H1 (cell line): ENCODE results near the gene TMEM271. TPM values are rescaled to one million over a fixed set of nuclear protein-coding genes. Genes with fewer than 3 reads are reported as not detected.

ENCODE experiments used
- CTCF ChIA-PET: fragments of 300-600 bp; sonication (Branson Sonifier 250); formaldehyde crosslinking; loops from one replicate; lab custom pipeline; 2021; ENCODE audit not compliant: partially characterized antibody; lab: Charles Lee
- POLR2A ChIA-PET: fragments of 300-600 bp; sonication (Branson Sonifier 250); formaldehyde crosslinking; loops from one replicate; lab custom pipeline; 2021; ENCODE audit warnings: inconsistent platforms; ENCODE audit not compliant: partially characterized antibody; lab: Charles Lee
- DNase-seq, 2 experiments: peaks; one replicate each; pipeline versions ENCODE4 v3.0.0 to v3.0.0-alpha.2; 2010 to 2022; ENCODE audit warnings: low spot score in 2 of 2, low read depth in 1 of 2, mixed read lengths in 1 of 2
- FAIRE-seq: peaks from 2 replicates; lab custom pipeline; 2011; peaks lifted over from hg19 to GRCh38; lab: Jason Lieb, UNC
- H2AFZ ChIP-seq: 2 replicates; pipeline ENCODE4 v1.8.1; 2012; ENCODE audit warnings: low read length, inconsistent platforms
- H2AK5ac ChIP-seq: 2 replicates; pipeline ENCODE4 v1.6.1; 2013; ENCODE audit warnings: low read depth, low read length
- H2BK120ac ChIP-seq: replicated peaks from 2 replicates; pipeline ENCODE3; 2013; ENCODE audit warnings: low read depth, low read length, inconsistent platforms
- H2BK12ac ChIP-seq: 2 replicates; pipeline ENCODE4 v1.6.1; 2013; ENCODE audit warnings: low read depth, low read length
- H2BK15ac ChIP-seq: 2 replicates; pipeline ENCODE4 v1.6.1; 2013; ENCODE audit warnings: low read length
- H2BK20ac ChIP-seq: 2 replicates; pipeline ENCODE4 v1.6.1; 2013; ENCODE audit warnings: low read length
- H2BK5ac ChIP-seq: 2 replicates; pipeline ENCODE4 v1.6.1; 2013; ENCODE audit warnings: low read depth, low read length
- H3K14ac ChIP-seq: 2 replicates; pipeline ENCODE4 v1.6.1; 2013; ENCODE audit warnings: inconsistent platforms; ENCODE audit not compliant: insufficient read length
- H3K18ac ChIP-seq: 2 replicates; pipeline ENCODE4 v1.6.1; 2013; ENCODE audit warnings: low read length; ENCODE audit errors: extremely low read depth
- H3K23ac ChIP-seq: 2 replicates; pipeline ENCODE4 v1.6.1; 2013; ENCODE audit warnings: inconsistent platforms; ENCODE audit not compliant: insufficient read length
- H3K23me2 ChIP-seq: 2 replicates; pipeline ENCODE4 v1.6.1; 2013; ENCODE audit warnings: low read depth, low read length
- H3K27ac ChIP-seq: 2 replicates; pipeline ENCODE4 v1.6.1; 2011; ENCODE audit warnings: low read depth, low read length, inconsistent platforms
- H3K27me3 ChIP-seq, 4 experiments: replicated peaks in 1 of 4; 1 replicate in 1 of 4; 2 replicates in 3 of 4; pipeline versions ENCODE4 v1.6.1 to v1.8.1; 2011 to 2013; ENCODE audit warnings: low read length in 3 of 4, mild to moderate bottlenecking in 3 of 4, inconsistent platforms in 2 of 4, mixed read lengths in 2 of 4, moderate library complexity in 1 of 4; ENCODE audit not compliant: control insufficient read depth in 3 of 4, insufficient read depth in 3 of 4; ENCODE audit errors: extremely low read depth in 1 of 4
- H3K36me3 ChIP-seq, 4 experiments: 2 replicates each; pipeline versions ENCODE4 v1.6.1 to v1.8.1; 2011 to 2013; ENCODE audit warnings: mild to moderate bottlenecking in 4 of 4, low read length in 3 of 4, moderate library complexity in 2 of 4, control low read depth in 1 of 4, inconsistent platforms in 1 of 4; ENCODE audit not compliant: insufficient read depth in 4 of 4, control insufficient read depth in 2 of 4
- H3K4ac ChIP-seq: replicated peaks from 2 replicates; pipeline ENCODE3; 2013; ENCODE audit warnings: low read length, low read depth, mixed read lengths, inconsistent platforms; ENCODE audit not compliant: insufficient read length
- H3K4me1 ChIP-seq, 4 experiments: replicated peaks in 1 of 4; 1 replicate in 1 of 4; 2 replicates in 3 of 4; pipeline versions ENCODE4 v1.6.1 to v1.8.1; 2011 to 2013; ENCODE audit warnings: low read length in 3 of 4, inconsistent platforms in 2 of 4, mixed read lengths in 1 of 4; ENCODE audit not compliant: insufficient read depth in 4 of 4, control insufficient read depth in 3 of 4
- H3K4me2 ChIP-seq, 2 experiments: 2 replicates each; pipeline versions ENCODE4 v1.6.1 to v1.8.1; 2011 to 2013; ENCODE audit warnings: low read depth in 2 of 2, low read length in 2 of 2, control low read depth in 1 of 2, inconsistent platforms in 1 of 2, mild to moderate bottlenecking in 1 of 2; ENCODE audit not compliant: insufficient read depth in 1 of 2
- H3K4me3 ChIP-seq, 4 experiments: fragments of 200-600, 300-600 bp in 1 of 4; sonication (generic), shearing (Covaris generic), sonication (Bioruptor Twin) in 1 of 4; 2 replicates each; pipeline versions ENCODE4 v1.5.1 to v1.8.1; 2011 to 2016; ENCODE audit warnings: low read length in 4 of 4, low read depth in 3 of 4, control low read depth in 2 of 4, inconsistent platforms in 2 of 4, mild to moderate bottlenecking in 2 of 4, mixed read lengths in 1 of 4, moderate library complexity in 1 of 4; ENCODE audit not compliant: insufficient read depth in 2 of 4; ENCODE audit errors: extremely low read depth in 1 of 4
- H3K56ac ChIP-seq: replicated peaks from 2 replicates; pipeline ENCODE3; 2013; ENCODE audit warnings: low read depth, mild to moderate bottlenecking, mixed read lengths, low read length, inconsistent platforms; ENCODE audit not compliant: insufficient read length
- H3K79me1 ChIP-seq: 2 replicates; pipeline ENCODE4 v1.6.1; 2013; ENCODE audit warnings: low read depth, low read length, control low read depth
- H3K79me2 ChIP-seq, 2 experiments: 2 replicates each; pipeline versions ENCODE4 v1.6.1 to v1.8.1; 2012 to 2013; ENCODE audit warnings: low read length in 2 of 2, mild to moderate bottlenecking in 2 of 2, inconsistent platforms in 1 of 2; ENCODE audit not compliant: insufficient read depth in 2 of 2, control insufficient read depth in 1 of 2
- H3K9ac ChIP-seq, 4 experiments: replicated peaks in 1 of 4; 1 replicate in 1 of 4; 2 replicates in 3 of 4; pipeline versions ENCODE4 v1.6.1 to v1.8.1; 2011 to 2013; ENCODE audit warnings: low read depth in 3 of 4, low read length in 3 of 4, control low read depth in 2 of 4, mild to moderate bottlenecking in 2 of 4, moderate library complexity in 2 of 4, inconsistent platforms in 1 of 4; ENCODE audit errors: extremely low read depth in 1 of 4
- H3K9me3 ChIP-seq, 2 experiments: 2 replicates each; pipeline versions ENCODE4 v1.6.1 to v1.8.1; 2012 to 2013; ENCODE audit warnings: mild to moderate bottlenecking in 2 of 2, moderate library complexity in 2 of 2, control low read depth in 1 of 2, inconsistent platforms in 1 of 2, low read depth in 1 of 2, low read length in 1 of 2, mixed read lengths in 1 of 2; ENCODE audit not compliant: insufficient read depth in 2 of 2
- H4K20me1 ChIP-seq, 2 experiments: replicated peaks in 1 of 2; 2 replicates each; pipeline versions ENCODE3 to v1.8.1; 2011 to 2013; ENCODE audit warnings: inconsistent platforms in 2 of 2, low read length in 2 of 2, mild to moderate bottlenecking in 1 of 2; ENCODE audit not compliant: insufficient read depth in 2 of 2, control insufficient read depth in 1 of 2
- H4K5ac ChIP-seq: 2 replicates; pipeline ENCODE4 v1.6.1; 2013; ENCODE audit warnings: low read length, low read depth, mixed read lengths, inconsistent platforms; ENCODE audit not compliant: insufficient read length
- H4K8ac ChIP-seq: 2 replicates; pipeline ENCODE4 v1.8.0; 2013; ENCODE audit warnings: mild to moderate bottlenecking, moderate library complexity, low read length, inconsistent platforms; ENCODE audit not compliant: insufficient read depth; ENCODE audit errors: extremely low read depth
- H4K91ac ChIP-seq: replicated peaks from 2 replicates; pipeline ENCODE3; 2013; ENCODE audit warnings: low read length, mixed read lengths, inconsistent platforms; ENCODE audit not compliant: insufficient read length
- POLR2A ChIP-seq, 2 experiments: IDR thresholded peaks; 1 replicate in 1 of 2; 2 replicates in 1 of 2; pipeline ENCODE4 v1.6.1; 2011; ENCODE audit warnings: low read depth in 2 of 2, low read length in 2 of 2, mild to moderate bottlenecking in 2 of 2; ENCODE audit errors: control extremely low read depth in 1 of 2
- SRF ChIP-seq: IDR thresholded peaks from 2 replicates; pipeline ENCODE4 v1.6.1; 2011; ENCODE audit warnings: mild to moderate bottlenecking, low read depth, low read length, moderate library complexity
- WGBS, 2 experiments: shearing (Covaris generic) in 1 of 2; methylation state at CpG; one replicate each; pipeline versions ENCODE4 v1.1.6 to v1.1.7; 2013 to 2015; ENCODE audit warnings: low lambda C conversion rate in 2 of 2, mixed read lengths in 2 of 2, inconsistent platforms in 1 of 2, low coverage in 1 of 2, missing lambda C conversion rate in 1 of 2; ENCODE audit not compliant: insufficient replicate concordance in 2 of 2, insufficient coverage in 1 of 2, insufficient read length in 1 of 2; ENCODE audit errors: extremely low coverage in 1 of 2, missing lambda C conversion rate in 1 of 2; 5-methylcytosine and 5-hydroxymethylcytosine counted together
- polyA plus RNA-seq, 7 experiments: library from polyadenylated mRNA; depleted of rRNA in 3 of 7; stranded (reverse) in 5 of 7; unstranded in 2 of 7; fragments of >200 nt in 5 of 7; fragments of 200-250 nt in 2 of 7; gene quantifications; 1 replicate in 5 of 7; 2 replicates in 1 of 7; 4 replicates in 1 of 7; pipeline versions ENCODE4 v1.2.1 to v1.2.3, GENCODE V29; 2011 to 2013; ENCODE audit warnings: missing spikeins in 2 of 7, mixed read lengths in 2 of 7
- total RNA-seq: library from RNA; stranded (reverse); fragmentation: NEBNext Ultra II Directional; extraction: Animal tissue kit (Norgen Biotek cat#: 25700); gene quantifications from 2 replicates; pipeline ENCODE4 v1.2.1, GENCODE V29; 2021

TMEM271 gene
- total and polyA plus RNA-seq, 2 of the 8 experiments (the other 6 are each of a cell fraction or from before 2014, with no cell fraction given), result 0.08 to 0.35 TPM

DNA sequence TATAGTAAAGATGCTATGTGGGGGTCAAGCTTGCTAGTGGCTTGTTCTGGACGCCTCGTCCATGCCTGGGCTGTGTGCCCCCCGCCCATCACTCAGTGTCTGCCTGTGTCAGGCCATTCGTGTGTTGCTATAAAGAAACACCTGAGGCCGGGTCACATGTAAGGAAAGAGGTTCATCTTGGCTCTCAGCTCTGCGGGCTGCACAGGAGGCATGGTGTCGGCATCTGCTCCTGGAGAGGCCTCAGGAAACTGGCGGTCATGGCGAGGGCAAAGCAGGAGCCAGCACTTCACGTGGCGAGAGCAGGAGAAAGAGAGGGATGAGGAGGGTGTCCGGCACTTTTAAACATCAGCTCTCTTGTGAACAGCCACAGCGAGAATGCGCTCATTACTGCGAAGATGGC lies 51.9 kb downstream of the TMEM271 start:
- CTCF ChIA-PET, result no interaction called here
- no peak overlapping the region for H3K18ac ChIP-seq
- TF ChIP-seq POLR2A (IDR thresholded peaks at IDR 0.05; ENCODE audit: control extremely low read depth in 1 of 2, low read depth in 2 of 2, low read length in 2 of 2) (no peak), SRF (no peak)
- TF ChIP-seq, all 59 proteins: peak for 0
- Histone ChIP-seq H3K27me3 (no peaks in the 10 kb centered on the region), H3K14ac (no peak overlapping the region), H3K4me1 (peaks cover 0 to 2% (median under 1%) of the 10 kb centered on the region in 4 experiments; a peak in 2 of 7 replicates), H3K23me2 (no peaks in the 10 kb centered on the region), H3K9ac (no peak overlapping the region), H3K4me2 (no peak overlapping the region), H3K4me3 (no peak overlapping the region), H4K91ac (no peak overlapping the region), H3K56ac (no peak overlapping the region), H2BK5ac (no peak overlapping the region), H4K20me1 (peaks cover 0 to 11% of the 10 kb centered on the region in 2 experiments), H2BK12ac (no peak overlapping the region), H3K36me3 (peaks cover 9 to 54% (median 34%) of the 10 kb centered on the region in 4 experiments; a peak in 7 of 8 replicates), H2BK15ac (no peak overlapping the region), H2BK20ac (no peak overlapping the region), H3K79me1 (no peaks in the 10 kb centered on the region; the same call in 1 of the 2 replicates), H2AK5ac (no peak overlapping the region), H4K8ac (no peak overlapping the region), H3K27ac (no peak overlapping the region), H2BK120ac (no peak overlapping the region), H3K23ac (no peak overlapping the region), H3K9me3 (no peaks in the 10 kb centered on the region), H3K79me2 (no peaks in the 10 kb centered on the region), H4K5ac (no peak overlapping the region), H3K4ac (no peak overlapping the region), H2AFZ (no peak overlapping the region)
- DNase-seq, result no peak
- 93% methylated on average over 15 of the region's 15 CpGs; no CpG with 5 or more reads in 1 of the 2 experiments for WGBS, 2 experiments
- no peak for FAIRE-seq
- POLR2A ChIA-PET, result interaction anchor here (0.6 kb wide), 1 partner anchor 23 kb away, joined by 4 read pairs; no protein-coding TSS in a partner anchor

Other genes with a start within 250 kb of the TMEM271 start
- gene ZNF141, start 238.5 kb downstream of the TMEM271 start, total RNA-seq, result 45.9 and 50.8 TPM in 2 replicates
- gene ZNF141, start 238.5 kb downstream of the TMEM271 start, polyA plus RNA-seq (2011; rRNA removed), result 5.0 and 8.5 TPM in 2 replicates
- 110 and 117 TPM in 2 replicates for gene ZNF721, start 77.1 kb downstream of the TMEM271 start, total RNA-seq
- 7.1 and 12.6 TPM in 2 replicates for gene ZNF721, start 77.1 kb downstream of the TMEM271 start, polyA plus RNA-seq (2011; rRNA removed)
- 34.8 and 42.2 TPM in 2 replicates for gene PIGG, start 77.1 kb downstream of the TMEM271 start, total RNA-seq
- gene PIGG, start 77.1 kb downstream of the TMEM271 start, polyA plus RNA-seq (2011; rRNA removed), result 43.3 and 52.9 TPM in 2 replicates
- 4.1 and 4.5 TPM in 2 replicates for gene PDE6B, start 49.3 kb upstream of the TMEM271 start, total RNA-seq
- 8.0 and 8.4 TPM in 2 replicates for gene PDE6B, start 49.3 kb upstream of the TMEM271 start, polyA plus RNA-seq (2011; rRNA removed)
- gene ATP5ME, start 98.0 kb upstream of the TMEM271 start, total RNA-seq, result 375 and 413 TPM in 2 replicates
- 450 and 538 TPM in 2 replicates for gene ATP5ME, start 98.0 kb upstream of the TMEM271 start, polyA plus RNA-seq (2011; rRNA removed)
- 5.5 and 5.7 TPM in 2 replicates for gene MYL5, start 98.2 kb upstream of the TMEM271 start, total RNA-seq
- gene MYL5, start 98.2 kb upstream of the TMEM271 start, polyA plus RNA-seq (2011; rRNA removed), result 6.3 and 6.8 TPM in 2 replicates
- gene SLC49A3, start 112.9 kb upstream of the TMEM271 start, total RNA-seq, result 5.7 and 8.8 TPM in 2 replicates
- gene SLC49A3, start 112.9 kb upstream of the TMEM271 start, polyA plus RNA-seq (2011; rRNA removed), result 5.0 and 6.7 TPM in 2 replicates
- 49.7 and 52.9 TPM in 2 replicates for gene PCGF3, start 129.5 kb upstream of the TMEM271 start, total RNA-seq
- 52.7 and 67.4 TPM in 2 replicates for gene PCGF3, start 129.5 kb upstream of the TMEM271 start, polyA plus RNA-seq (2011; rRNA removed)
- gene CPLX1, start 249.8 kb upstream of the TMEM271 start, total RNA-seq, result 0.56 and 0.67 TPM in 2 replicates
- gene CPLX1, start 249.8 kb upstream of the TMEM271 start, polyA plus RNA-seq (2011; rRNA removed), result 0.32 and 1.3 TPM in 2 replicates